Thymus (tissue), 11 donors: ENCODE measurements around the gene ENPP7. TPM values are rescaled to one million over a fixed set of nuclear protein-coding genes. Genes with fewer than 3 reads are reported as not detected.

Source experiments
- DNase-seq, 9 donors: peaks; one replicate each; pipeline ENCODE4 v3.0.0-alpha.2; 2013; ENCODE audit warnings: low spot score in 9 of 9, low read depth in 6 of 9, missing footprints in 1 of 9
- H3K27ac ChIP-seq, 2 donors: one replicate each; pipeline ENCODE4 v1.5.1; 2013; ENCODE audit warnings: control low read depth in 1 of 2, low read depth in 1 of 2, low read length in 1 of 2, mild to moderate bottlenecking in 1 of 2, moderate library complexity in 1 of 2
- H3K27me3 ChIP-seq, 2 donors: one replicate each; pipeline ENCODE4 v1.5.1; 2013; ENCODE audit warnings: low read length in 1 of 2; ENCODE audit not compliant: control insufficient read depth in 2 of 2, insufficient read depth in 1 of 2
- H3K36me3 ChIP-seq, 2 donors: one replicate each; pipeline ENCODE4 v1.5.1; 2013; ENCODE audit warnings: low read length in 1 of 2, mild to moderate bottlenecking in 1 of 2, moderate library complexity in 1 of 2; ENCODE audit not compliant: control insufficient read depth in 2 of 2, insufficient read depth in 2 of 2
- H3K4me1 ChIP-seq, 2 donors: one replicate each; pipeline ENCODE4 v1.5.1; 2013; ENCODE audit warnings: low read length in 2 of 2; ENCODE audit not compliant: control insufficient read depth in 2 of 2, insufficient read depth in 2 of 2
- H3K4me3 ChIP-seq, 2 donors: one replicate each; pipeline ENCODE4 v1.5.1; 2013; ENCODE audit warnings: low read length in 2 of 2, control low read depth in 1 of 2, mild to moderate bottlenecking in 1 of 2
- H3K9me3 ChIP-seq, 2 donors: one replicate each; pipeline ENCODE4 v1.5.1; 2013; ENCODE audit warnings: low read length in 1 of 2, mild to moderate bottlenecking in 1 of 2; ENCODE audit not compliant: control insufficient read depth in 2 of 2, insufficient read depth in 1 of 2
- WGBS: extraction: QIAGEN DNeasy Blood & Tissue Kit; methylation state at CpG from one replicate; pipeline ENCODE4 v1.1.7; 2013; 5-methylcytosine and 5-hydroxymethylcytosine counted together
- polyA plus RNA-seq: library from polyadenylated mRNA; stranded (reverse); fragments of 200-250 nt; gene quantifications from one replicate; pipeline ENCODE4 v1.2.3, GENCODE V29; 2013
- total RNA-seq: library from RNA; stranded (reverse); fragments of 120-200 nt; gene quantifications from one replicate; pipeline ENCODE4 v1.2.4, GENCODE V29; 2013
- donor health status: healthy.

The ENPP7 gene
- total and polyA plus RNA-seq, 2 donors: 0.05 to 0.09 TPM

GRCh38 chr17:79737046-79737921, 6.5 kb downstream of the ENPP7 start:
- peaks cover 0 to 8% of the 10 kb centered on the region in 2 donors for H3K4me1 ChIP-seq
- no peak for DNase-seq
- H3K36me3 ChIP-seq: no peaks in the 10 kb centered on the region
- no peaks in the 10 kb centered on the region for H3K9me3 ChIP-seq
- 94% methylated on average over 30 of the region's 30 CpGs for WGBS
- H3K27me3 ChIP-seq: peaks cover 12 to 52% of the 10 kb centered on the region in 2 donors
- no peak overlapping the region for H3K4me3 ChIP-seq
- H3K27ac ChIP-seq: no peak overlapping the region

DNA sequence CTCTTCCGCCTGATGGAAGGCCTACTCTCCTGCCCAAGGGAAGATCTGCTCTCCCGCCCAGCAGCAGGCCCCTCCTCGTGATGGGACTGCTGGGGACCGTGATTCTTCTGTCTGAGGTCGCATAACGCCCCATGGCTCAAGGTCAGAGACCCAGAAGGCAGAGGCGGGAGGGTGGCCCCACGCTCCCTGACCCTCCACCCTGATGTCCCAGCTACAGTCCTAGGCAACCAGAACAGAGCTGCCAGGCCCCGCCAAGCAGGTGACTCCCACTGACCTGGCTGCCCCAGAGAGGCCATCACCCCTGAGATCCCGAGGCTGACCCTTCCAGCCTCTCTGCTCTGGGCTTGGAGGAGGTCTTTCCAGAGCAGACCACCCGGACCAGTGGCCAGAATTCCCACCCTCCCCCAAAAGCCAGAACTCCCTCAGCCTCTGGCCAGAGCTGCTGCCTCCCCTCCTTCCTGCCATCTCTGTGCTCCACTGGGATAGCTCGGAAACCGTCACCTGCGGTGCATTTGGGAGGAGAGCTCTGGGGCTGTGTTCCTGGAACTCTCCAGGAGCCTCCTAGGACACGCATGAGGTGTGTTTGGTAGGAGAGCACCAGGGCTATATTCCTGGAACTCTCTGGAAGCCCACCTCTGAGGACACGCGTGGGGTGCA, 7.3 kb downstream of the ENPP7 start:
- Histone ChIP-seq H3K9me3 (no peaks in the 10 kb centered on the region), H3K4me3 (no peak overlapping the region), H3K27ac (no peak overlapping the region), H3K36me3 (no peaks in the 10 kb centered on the region), H3K4me1 (peaks cover 0 to 8% of the 10 kb centered on the region in 2 donors), H3K27me3 (peaks cover 12 to 59% of the 10 kb centered on the region in 2 donors)
- no peak for DNase-seq
- 96% methylated on average over 17 of the region's 17 CpGs for WGBS

- no peak overlapping the region for H3K4me3 ChIP-seq
- no peak overlapping the region for H3K27ac ChIP-seq
- DNase-seq: no peak
- H3K36me3 ChIP-seq: no peaks in the 10 kb centered on the region
- WGBS: 93% methylated on average over 14 of the region's 14 CpGs
- H3K9me3 ChIP-seq: no peaks in the 10 kb centered on the region
- peaks cover 0 to 8% of the 10 kb centered on the region in 2 donors for H3K4me1 ChIP-seq
- H3K27me3 ChIP-seq: peaks cover 12 to 65% of the 10 kb centered on the region in 2 donors
Observed at GRCh38 chr17:79738643-79739042, 7.9 kb downstream of the ENPP7 start.

GRCh38 chr17:79739148-79740062, 8.7 kb downstream of the ENPP7 start:
- DNase-seq: no peak
- Histone ChIP-seq H3K27me3 (peaks cover 12 to 65% of the 10 kb centered on the region in 2 donors), H3K27ac (no peak overlapping the region), H3K36me3 (no peaks in the 10 kb centered on the region), H3K4me1 (peaks cover 0 to 8% of the 10 kb centered on the region in 2 donors), H3K9me3 (no peaks in the 10 kb centered on the region), H3K4me3 (no peak overlapping the region)
- 91% methylated on average over 28 of the region's 28 CpGs for WGBS

GRCh38 chr17:79740413-79740812, 9.7 kb downstream of the ENPP7 start:
- no peak for DNase-seq
- Histone ChIP-seq H3K4me1 (peaks cover 0 to 8% of the 10 kb centered on the region in 2 donors), H3K27me3 (peaks cover 14 to 67% of the 10 kb centered on the region in 2 donors), H3K36me3 (no peaks in the 10 kb centered on the region), H3K27ac (no peak overlapping the region), H3K4me3 (no peak overlapping the region), H3K9me3 (no peaks in the 10 kb centered on the region)
- WGBS: 44% methylated on average over 8 of the region's 8 CpGs

DNA sequence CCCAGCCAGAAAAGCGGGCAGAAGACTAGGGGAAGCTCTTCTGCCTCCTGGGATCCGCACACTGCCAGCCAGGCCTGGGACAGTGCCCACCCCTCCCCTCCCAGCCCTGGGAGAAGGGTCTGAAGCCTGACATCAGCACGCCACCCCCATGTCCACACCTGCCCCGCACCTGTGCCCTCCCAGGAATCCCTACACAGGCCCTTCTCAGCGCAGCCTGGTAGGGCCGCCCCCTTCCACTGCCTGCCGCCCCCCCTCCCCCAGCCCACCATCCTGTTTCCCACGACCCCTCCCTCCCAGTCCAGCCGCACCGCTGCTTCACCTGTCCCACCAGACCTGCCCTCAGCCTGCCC, 10.6 kb downstream of the ENPP7 start:
- Histone ChIP-seq H3K9me3 (no peaks in the 10 kb centered on the region), H3K36me3 (no peaks in the 10 kb centered on the region), H3K27ac (no peak overlapping the region), H3K4me3 (no peak overlapping the region), H3K27me3 (peaks cover 16 to 70% of the 10 kb centered on the region in 2 donors), H3K4me1 (peaks cover 5 to 17% of the 10 kb centered on the region in 2 donors)
- WGBS: 35% methylated on average over 10 of the region's 10 CpGs
- DNase-seq: no peak

- no peak overlapping the region for H3K4me3 ChIP-seq
- H3K36me3 ChIP-seq: no peaks in the 10 kb centered on the region
- 12% methylated on average over 53 of the region's 53 CpGs for WGBS
- peaks cover 22 to 75% of the 10 kb centered on the region in 2 donors for H3K27me3 ChIP-seq
- no peak overlapping the region for H3K27ac ChIP-seq
- H3K4me1 ChIP-seq: peaks cover 5 to 23% of the 10 kb centered on the region in 2 donors
- peak in 6 of 9 donors; percentile 25 to 82 (median 70) for DNase-seq
- peaks cover 0 to under 1% of the 10 kb centered on the region in 2 donors for H3K9me3 ChIP-seq
Observed at GRCh38 chr17:79741751-79742588, 11.2 kb downstream of the ENPP7 start.

DNA sequence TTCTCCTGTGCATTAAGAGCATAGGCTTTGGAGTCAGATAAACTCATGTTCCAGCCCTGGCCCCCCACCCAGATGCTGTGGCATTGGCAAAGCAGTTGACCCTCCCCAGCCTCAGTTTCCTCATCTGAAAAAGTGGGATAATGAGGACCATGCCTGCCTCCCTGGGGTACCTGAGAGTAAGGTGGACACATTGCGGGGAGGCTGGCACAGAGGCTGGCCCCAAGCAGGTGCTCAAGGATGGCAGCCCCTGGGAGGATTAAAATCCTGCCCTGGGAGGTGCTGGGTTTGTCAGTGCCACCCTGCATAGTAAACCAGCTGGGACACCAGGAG, 11.8 kb downstream of the ENPP7 start:
- H3K27ac ChIP-seq: no peak overlapping the region
- no peaks in the 10 kb centered on the region for H3K36me3 ChIP-seq
- no peak overlapping the region for H3K4me3 ChIP-seq
- H3K9me3 ChIP-seq: peaks cover 0 to 5% of the 10 kb centered on the region in 2 donors
- DNase-seq: no peak
- 92% methylated on average over 1 of the region's 1 CpG for WGBS
- peaks cover 5 to 29% of the 10 kb centered on the region in 2 donors for H3K4me1 ChIP-seq
- peaks cover 27 to 77% of the 10 kb centered on the region in 2 donors for H3K27me3 ChIP-seq
